HG03103 (cell line): ENCODE results near the gene KSR1.
"Not testable (repeated sequence)": the region's sequence is repeated elsewhere in the genome, so short reads cannot be mapped to it uniquely, and the experiment has no call there.

ENCODE experiments used
- ATAC-seq: cut with Tn5 transposase; IDR thresholded peaks from one replicate; pipeline ENCODE4 v1.9.1; 2021; ENCODE audit warnings: low read depth; ENCODE audit not compliant: unreplicated experiment

The KSR1 gene

GRCh38 chr17:27489045-27489715 lies 32.9 kb downstream of the KSR1 start:
- no peak for ATAC-seq

GRCh38 chr17:27490391-27490790 lies 34.1 kb downstream of the KSR1 start:
- ATAC-seq: no peak

GRCh38 chr17:27491713-27492190 lies 35.5 kb downstream of the KSR1 start:
- no peak for ATAC-seq

- no peak for ATAC-seq
These were observed 36.2 kb downstream of the KSR1 start for GRCh38 chr17:27492470-27492869.

- ATAC-seq: no peak
These were observed 36.8 kb downstream of the KSR1 start for GRCh38 chr17:27493088-27493487.

GRCh38 chr17:27494192-27495091 lies 38.2 kb downstream of the KSR1 start:
- ATAC-seq: no peak

- ATAC-seq: no peak
These were observed 39.2 kb downstream of the KSR1 start for GRCh38 chr17:27495460-27495859.

- ATAC-seq: no peak
These were observed 39.8 kb downstream of the KSR1 start for GRCh38 chr17:27496005-27496404.

GRCh38 chr17:27496437-27496943 lies 40.2 kb downstream of the KSR1 start:
- ATAC-seq: no peak

- no peak for ATAC-seq
These were observed 40.7 kb downstream of the KSR1 start for GRCh38 chr17:27496971-27497370.

GRCh38 chr17:27497696-27498095 lies 41.4 kb downstream of the KSR1 start:
- ATAC-seq: no peak

GRCh38 chr17:27498615-27499309 lies 42.5 kb downstream of the KSR1 start:
- no peak for ATAC-seq

GRCh38 chr17:27499451-27500265 lies 43.4 kb downstream of the KSR1 start:
- ATAC-seq: no peak

GRCh38 chr17:27501338-27501737 lies 45.1 kb downstream of the KSR1 start:
- ATAC-seq: not testable (repeated sequence)

- ATAC-seq: no peak
These were observed 46.5 kb downstream of the KSR1 start for GRCh38 chr17:27502526-27503324.

- ATAC-seq: no peak
These were observed 47.4 kb downstream of the KSR1 start for GRCh38 chr17:27503611-27504010.

- ATAC-seq: no peak
These were observed 48.1 kb downstream of the KSR1 start for GRCh38 chr17:27504188-27504995.
